Astrocyte (in vitro differentiated cells and primary cell): ENCODE results near the gene RGS14. TPM values are rescaled to one million over a fixed set of nuclear protein-coding genes. Genes with fewer than 3 reads are reported as not detected.

Source experiments
- DNase-seq: peaks from one replicate; pipeline ENCODE4 v3.0.0-alpha.2; 2010; ENCODE audit warnings: low read depth
- FAIRE-seq: peaks from 2 replicates; lab custom pipeline; 2011; peaks lifted over from hg19 to GRCh38; lab: Jason Lieb, UNC
- H2AFZ ChIP-seq: 2 replicates; pipeline ENCODE4 v1.6.0; 2012; ENCODE audit warnings: low read depth, low read length, inconsistent platforms
- H3K27ac ChIP-seq: 2 replicates; pipeline ENCODE4 v1.5.1; 2011; ENCODE audit warnings: low read depth, low read length, inconsistent platforms
- H3K27me3 ChIP-seq: 2 replicates; pipeline ENCODE4 v1.6.0; 2011; ENCODE audit warnings: low read length, inconsistent platforms; ENCODE audit not compliant: insufficient read depth
- H3K36me3 ChIP-seq: 2 replicates; pipeline ENCODE4 v1.5.1; 2011; ENCODE audit warnings: low read length, inconsistent platforms; ENCODE audit not compliant: insufficient read depth
- H3K4me1 ChIP-seq: 2 replicates; pipeline ENCODE4 v1.5.1; 2011; ENCODE audit warnings: low read length, inconsistent platforms; ENCODE audit not compliant: insufficient read depth
- H3K4me2 ChIP-seq: 2 replicates; pipeline ENCODE4 v1.6.0; 2012; ENCODE audit warnings: low read length, inconsistent platforms
- H3K4me3 ChIP-seq: 2 replicates; pipeline ENCODE4 v1.5.1; 2011; ENCODE audit warnings: low read depth, mild to moderate bottlenecking, low read length, inconsistent platforms; ENCODE audit not compliant: insufficient read depth
- H3K79me2 ChIP-seq: 2 replicates; pipeline ENCODE4 v1.6.0; 2012; ENCODE audit warnings: mild to moderate bottlenecking, low read length, inconsistent platforms; ENCODE audit not compliant: insufficient read depth
- H3K9ac ChIP-seq: 2 replicates; pipeline ENCODE4 v1.6.0; 2012; ENCODE audit warnings: mild to moderate bottlenecking, low read length, inconsistent platforms
- H3K9me3 ChIP-seq: 2 replicates; pipeline ENCODE4 v1.5.1; 2012; ENCODE audit warnings: low read depth, mild to moderate bottlenecking, low read length, inconsistent platforms; ENCODE audit not compliant: insufficient read depth
- H4K20me1 ChIP-seq: 2 replicates; pipeline ENCODE4 v1.6.0; 2012; ENCODE audit warnings: low read length, inconsistent platforms; ENCODE audit not compliant: insufficient read depth
- H3K27ac Mint-ChIP-seq: one replicate; pipeline ENCODE4 v1.8.0; 2021; ENCODE audit warnings: mild to moderate bottlenecking, mixed read lengths; ENCODE audit not compliant: unreplicated experiment
- H3K27me3 Mint-ChIP-seq: one replicate; pipeline ENCODE4 v1.8.0; 2021; ENCODE audit warnings: low read depth, mixed read lengths; ENCODE audit not compliant: unreplicated experiment
- H3K36me3 Mint-ChIP-seq: one replicate; pipeline ENCODE4 v1.8.0; 2021; ENCODE audit warnings: low read depth, mixed read lengths; ENCODE audit not compliant: unreplicated experiment
- H3K4me1 Mint-ChIP-seq: one replicate; pipeline ENCODE4 v1.8.0; 2021; ENCODE audit warnings: low read depth, mixed read lengths; ENCODE audit not compliant: unreplicated experiment
- H3K4me3 Mint-ChIP-seq: one replicate; pipeline ENCODE4 v1.8.0; 2021; ENCODE audit warnings: mild to moderate bottlenecking, moderate library complexity, mixed read lengths; ENCODE audit not compliant: unreplicated experiment
- H3K9me3 Mint-ChIP-seq: one replicate; pipeline ENCODE4 v1.8.0; 2021; ENCODE audit warnings: mild to moderate bottlenecking, mixed read lengths; ENCODE audit not compliant: unreplicated experiment
- EZH2 ChIP-seq: IDR thresholded peaks from 2 replicates; pipeline ENCODE4 v1.6.1; 2012; ENCODE audit warnings: mild to moderate bottlenecking, low read length, inconsistent platforms; ENCODE audit not compliant: insufficient read depth
- total RNA-seq: library from RNA; stranded (reverse); gene quantifications from 2 replicates; pipeline ENCODE4 v1.2.1, GENCODE V29; 2021
- TF ChIP-seq, protein P1 (sequence below): IDR thresholded peaks from 2 replicates; pipeline ENCODE4 v1.5.1; 2011; ENCODE audit warnings: low read depth, mild to moderate bottlenecking, inconsistent platforms, low read length, moderate library complexity; ENCODE audit not compliant: insufficient read depth

The RGS14 gene
- total RNA-seq, 1 donor from 2014 or later = 7.8 TPM

DNA sequence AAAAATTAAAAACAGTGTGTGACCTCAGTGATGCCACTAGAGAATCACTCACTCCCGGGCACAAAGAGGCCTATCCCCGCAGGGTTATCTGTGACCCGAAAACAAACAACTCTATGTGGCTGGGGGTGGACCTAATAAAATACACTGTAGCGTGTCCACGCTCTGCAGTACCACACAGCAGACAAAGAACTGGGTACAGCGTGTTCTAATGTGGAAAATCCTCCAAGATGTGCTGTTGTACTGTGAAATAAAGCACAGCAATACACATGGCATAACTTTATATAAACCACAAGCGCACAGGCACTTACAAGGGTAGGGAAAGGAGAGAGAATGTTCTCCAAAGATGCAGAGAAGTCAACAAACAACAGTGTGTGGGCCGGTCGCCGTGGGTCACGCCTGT, 18.4 kb downstream of the RGS14 start:
- H3K27me3 Mint-ChIP-seq = peaks cover 16% of the 10 kb centered on the region
- Histone ChIP-seq H2AFZ (no peak overlapping the region), H4K20me1 (no peaks in the 10 kb centered on the region), H3K4me1 (peaks cover 11% of the 10 kb centered on the region), H3K79me2 (no peaks in the 10 kb centered on the region), H3K9me3 (no peaks in the 10 kb centered on the region), H3K27ac (no peak overlapping the region), H3K4me3 (no peak overlapping the region), H3K4me2 (no peak overlapping the region), H3K27me3 (no peaks in the 10 kb centered on the region), H3K9ac (no peak overlapping the region), H3K36me3 (no peaks in the 10 kb centered on the region)
- H3K27ac Mint-ChIP-seq = no peak overlapping the region
- no peak overlapping the region for H3K4me3 Mint-ChIP-seq
- TF ChIP-seq EZH2 = no peak
- TF ChIP-seq, protein P1, sequence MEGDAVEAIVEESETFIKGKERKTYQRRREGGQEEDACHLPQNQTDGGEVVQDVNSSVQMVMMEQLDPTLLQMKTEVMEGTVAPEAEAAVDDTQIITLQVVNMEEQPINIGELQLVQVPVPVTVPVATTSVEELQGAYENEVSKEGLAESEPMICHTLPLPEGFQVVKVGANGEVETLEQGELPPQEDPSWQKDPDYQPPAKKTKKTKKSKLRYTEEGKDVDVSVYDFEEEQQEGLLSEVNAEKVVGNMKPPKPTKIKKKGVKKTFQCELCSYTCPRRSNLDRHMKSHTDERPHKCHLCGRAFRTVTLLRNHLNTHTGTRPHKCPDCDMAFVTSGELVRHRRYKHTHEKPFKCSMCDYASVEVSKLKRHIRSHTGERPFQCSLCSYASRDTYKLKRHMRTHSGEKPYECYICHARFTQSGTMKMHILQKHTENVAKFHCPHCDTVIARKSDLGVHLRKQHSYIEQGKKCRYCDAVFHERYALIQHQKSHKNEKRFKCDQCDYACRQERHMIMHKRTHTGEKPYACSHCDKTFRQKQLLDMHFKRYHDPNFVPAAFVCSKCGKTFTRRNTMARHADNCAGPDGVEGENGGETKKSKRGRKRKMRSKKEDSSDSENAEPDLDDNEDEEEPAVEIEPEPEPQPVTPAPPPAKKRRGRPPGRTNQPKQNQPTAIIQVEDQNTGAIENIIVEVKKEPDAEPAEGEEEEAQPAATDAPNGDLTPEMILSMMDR = no peak
- DNase-seq (no peak), FAIRE-seq (no peak)
- H3K36me3 Mint-ChIP-seq = peaks cover 4% of the 10 kb centered on the region
- H3K4me1 Mint-ChIP-seq = peaks cover 6% of the 10 kb centered on the region
- H3K9me3 Mint-ChIP-seq = no peaks in the 10 kb centered on the region

DNA sequence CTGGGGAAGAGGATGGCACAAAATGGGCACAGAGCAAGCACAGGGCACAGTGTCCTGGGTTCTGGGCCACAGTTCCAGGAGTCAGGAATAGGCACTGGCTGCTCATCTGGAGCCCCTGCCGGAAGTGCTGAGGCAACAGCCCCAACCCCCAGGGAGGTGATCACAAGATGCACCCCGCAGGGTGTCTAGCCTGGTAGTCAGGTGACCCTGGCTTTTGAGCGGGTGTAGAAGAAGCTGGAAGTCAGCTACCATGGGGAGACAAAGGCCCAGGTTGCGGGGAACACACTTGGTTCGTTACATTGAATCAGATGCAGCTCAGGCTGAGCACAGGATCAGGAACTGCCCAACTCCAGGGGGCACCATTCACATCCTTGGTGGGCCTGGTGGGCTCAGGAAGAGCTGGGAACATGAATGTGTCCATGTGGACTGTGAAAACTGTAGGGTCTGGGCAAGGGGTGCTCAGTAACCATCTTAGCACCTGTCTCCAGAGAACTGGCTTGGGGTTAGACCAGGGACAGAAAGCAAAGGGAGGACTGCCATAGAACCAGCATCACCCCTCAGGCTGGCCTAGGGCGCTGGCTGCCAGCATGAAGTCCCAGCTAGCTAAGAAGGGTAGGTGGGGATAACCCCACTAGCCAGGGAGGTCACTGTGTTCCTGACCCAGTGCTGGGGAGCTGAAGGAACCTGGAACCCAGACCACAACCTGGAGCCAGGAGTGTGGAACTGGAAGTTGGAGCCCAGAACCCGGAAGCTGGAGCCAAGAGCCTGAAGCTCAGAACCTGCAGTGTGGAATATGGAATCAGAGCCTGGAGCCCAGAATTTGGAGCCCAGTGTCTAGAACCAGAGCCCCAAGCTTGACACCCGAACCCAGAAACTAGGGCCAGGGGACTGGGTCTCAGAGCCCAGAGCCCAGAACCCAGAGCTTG, 20.4 kb downstream of the RGS14 start:
- H3K79me2 ChIP-seq = no peaks in the 10 kb centered on the region
- TF ChIP-seq, protein P1 = no peak
- no peak for TF ChIP-seq EZH2
- DNase-seq = no peak

More for the DNA sequence above, 20.4 kb downstream of the RGS14 start:
- no peak for FAIRE-seq
- Mint-ChIP-seq H3K36me3 (peaks cover 4% of the 10 kb centered on the region), H3K27ac (no peak overlapping the region), H3K27me3 (peaks cover 28% of the 10 kb centered on the region), H3K4me3 (no peak overlapping the region), H3K9me3 (no peaks in the 10 kb centered on the region), H3K4me1 (peaks cover 8% of the 10 kb centered on the region)
- Histone ChIP-seq H3K36me3 (no peaks in the 10 kb centered on the region), H4K20me1 (no peaks in the 10 kb centered on the region), H3K9me3 (no peaks in the 10 kb centered on the region), H3K9ac (no peak overlapping the region), H3K27me3 (peaks cover 4% of the 10 kb centered on the region), H3K4me3 (no peak overlapping the region), H3K4me2 (no peak overlapping the region), H2AFZ (no peak overlapping the region), H3K27ac (no peak overlapping the region), H3K4me1 (peaks cover 6% of the 10 kb centered on the region)
